HepG2 (cell line): ENCODE results near the gene ZNF75A.

Experiments used
- ATF4 ChIP-seq, 2 experiments: fragments of 450-650 bp in 1 of 2; sonication (generic) in 1 of 2; formaldehyde crosslinking; IDR thresholded peaks; 2 replicates each; pipeline versions ENCODE4 v1.5.0 to v1.8.0; 2020 to 2022; ENCODE audit warnings: mild to moderate bottlenecking in 1 of 2, missing genetic modification reagents in 1 of 2
- CTCF ChIP-seq: sonication (generic); formaldehyde crosslinking; IDR thresholded peaks from 2 replicates; pipeline ENCODE4 v1.5.0; 2020; ENCODE audit warnings: mild to moderate bottlenecking, missing genetic modification reagents, moderate library complexity
- EZH2 ChIP-seq: conservative IDR thresholded peaks from 2 replicates; pipeline ENCODE4 v1.6.1; 2012; ENCODE audit warnings: mild to moderate bottlenecking, low read depth, low read length, moderate library complexity
- MEF2D ChIP-seq: sonication (generic); formaldehyde crosslinking; IDR thresholded peaks from 2 replicates; pipeline ENCODE4 v1.5.1; 2020; ENCODE audit warnings: mild to moderate bottlenecking, missing genetic modification reagents
- NCOA2 ChIP-seq: sonication (generic); formaldehyde crosslinking; IDR thresholded peaks from 2 replicates; pipeline ENCODE4 v1.8.0; 2022; ENCODE audit warnings: inconsistent platforms
- POLR2AphosphoS2 ChIP-seq: IDR thresholded peaks from 2 replicates; pipeline ENCODE4 v1.6.1; 2011; ENCODE audit warnings: low read depth, low read length, improper control_type of control experiment
- RBAK ChIP-seq: sonication (generic); formaldehyde crosslinking; IDR thresholded peaks from 2 replicates; pipeline ENCODE4 v1.5.1; 2020; ENCODE audit warnings: mild to moderate bottlenecking, missing genetic modification reagents
- SP1 ChIP-seq, 2 experiments: fragments of 450-650 bp in 1 of 2; sonication (generic) in 1 of 2; formaldehyde crosslinking in 1 of 2; IDR thresholded peaks; 2 replicates each; pipeline versions ENCODE4 v1.4.0 to v1.6.1; 2016 to 2020; ENCODE audit warnings: missing genetic modification reagents in 1 of 2
- ZBTB8A ChIP-seq: sonication (generic); formaldehyde crosslinking; IDR thresholded peaks from 2 replicates; pipeline ENCODE4 v1.4.0; 2020; ENCODE audit warnings: mild to moderate bottlenecking, low read depth, missing genetic modification reagents, borderline replicate concordance
- ZKSCAN1 ChIP-seq: fragments of 150-350 bp; IDR thresholded peaks from 2 replicates; pipeline ENCODE4 v1.6.1; 2014; ENCODE audit warnings: low read length
- ZNF589 ChIP-seq: sonication (generic); formaldehyde crosslinking; conservative IDR thresholded peaks from 2 replicates; pipeline ENCODE4 v1.8.0; 2022; ENCODE audit warnings: mild to moderate bottlenecking, moderate library complexity, missing genetic modification reagents
- ZNF790 ChIP-seq: sonication (generic); formaldehyde crosslinking; IDR thresholded peaks from 2 replicates; pipeline ENCODE4 v1.8.0; 2022; ENCODE audit warnings: missing genetic modification reagents, mild to moderate bottlenecking, borderline replicate concordance

GRCh38 chr16:3295209-3295608 is 10.1 kb upstream of the ZNF75A start:
- no peak for TF ChIP-seq MEF2D
- no peak for TF ChIP-seq ATF4 (CRISPR knock-in tag; IDR thresholded peaks at IDR 0.05)
- no peak for TF ChIP-seq EZH2
- no peak for TF ChIP-seq CTCF
- TF ChIP-seq ZNF790 (CRISPR knock-in tag) = no peak
- no peak for TF ChIP-seq ZBTB8A (CRISPR knock-in tag)
- TF ChIP-seq POLR2AphosphoS2 = no peak
- TF ChIP-seq SP1 (IDR thresholded peaks at IDR 0.05) = no peak
- no peak for TF ChIP-seq SP1 (CRISPR knock-in tag; IDR thresholded peaks at IDR 0.05)
- no peak for TF ChIP-seq ZNF589 (CRISPR knock-in tag)
- no peak for TF ChIP-seq ZKSCAN1
- TF ChIP-seq RBAK (CRISPR knock-in tag) = no peak
- TF ChIP-seq NCOA2 (CRISPR knock-in tag) = no peak
